Measurements from ENCODE around the gene FCER1A. TPM values are rescaled to one million over a fixed set of nuclear protein-coding genes. Genes with fewer than 3 reads are reported as not detected.
"Not testable (repeated sequence)": the region's sequence is repeated elsewhere in the genome, so short reads cannot be mapped to it uniquely, and the experiment has no call there.

FCER1A gene
- polyA plus RNA-seq, 4 donors: 0.23 to 0.82 (median 0.53) TPM

- DNase-seq (ENCODE audit: low read depth in 4 of 4, low spot score in 3 of 4): not testable (repeated sequence)
These were observed 47.2 kb downstream of the FCER1A start for GRCh38 chr1:159349374-159349773.

DNA sequence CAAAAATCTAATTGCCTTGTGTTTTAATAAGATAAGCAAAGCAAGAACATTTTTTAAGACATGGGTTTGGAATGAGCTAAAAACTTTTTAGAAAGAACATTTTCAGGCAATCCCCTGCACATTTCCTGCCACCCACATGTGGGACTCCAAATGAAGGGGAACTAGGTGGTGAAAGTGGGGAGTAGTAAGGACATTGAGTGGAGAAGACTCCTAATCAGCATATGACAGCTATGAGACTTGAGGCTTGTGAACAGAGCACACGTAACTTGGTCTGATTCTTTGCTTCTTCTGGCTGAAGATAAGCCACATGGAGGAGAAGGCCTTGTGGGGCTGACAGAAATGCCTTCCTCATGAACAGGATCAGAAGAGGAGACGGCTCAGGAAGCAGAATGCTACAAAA, 50.3 kb downstream of the FCER1A start:
- DNase-seq (ENCODE audit: low read depth in 4 of 4, low spot score in 3 of 4): no peak

Other genes with a start within 250 kb of the FCER1A start
- gene AIM2, start 225.6 kb upstream of the FCER1A start, polyA plus RNA-seq (ENCODE audit: insufficient read length in 4 of 4): under 1 TPM in 2 of 4 donors, not detected in 2; 0.21 to 0.30 TPM
- 10 to 100 TPM in 1 of 4 donors, under 1 TPM in 3; 0.08 to 11.4 (median 0.83) TPM for gene CADM3, start 130.7 kb upstream of the FCER1A start, polyA plus RNA-seq (ENCODE audit: insufficient read length in 4 of 4)
- 1 to 10 TPM in 1 of 4 donors, under 1 TPM in 3; 0.13 to 2.5 (median 0.38) TPM for gene ACKR1, start 97.5 kb upstream of the FCER1A start, polyA plus RNA-seq (ENCODE audit: insufficient read length in 4 of 4)
- not detected for gene OR10J4, start 129.9 kb downstream of the FCER1A start, polyA plus RNA-seq (ENCODE audit: insufficient read length in 4 of 4)
- under 1 TPM in 2 of 4 donors, not detected in 2; 0.04 to 0.08 TPM for gene OR10J1, start 137.4 kb downstream of the FCER1A start, polyA plus RNA-seq (ENCODE audit: insufficient read length in 4 of 4)
- gene OR10J5, start 233.7 kb downstream of the FCER1A start, polyA plus RNA-seq (ENCODE audit: insufficient read length in 4 of 4): not detected